ENCODE results near the gene MLLT3.

MLLT3 gene

DNA sequence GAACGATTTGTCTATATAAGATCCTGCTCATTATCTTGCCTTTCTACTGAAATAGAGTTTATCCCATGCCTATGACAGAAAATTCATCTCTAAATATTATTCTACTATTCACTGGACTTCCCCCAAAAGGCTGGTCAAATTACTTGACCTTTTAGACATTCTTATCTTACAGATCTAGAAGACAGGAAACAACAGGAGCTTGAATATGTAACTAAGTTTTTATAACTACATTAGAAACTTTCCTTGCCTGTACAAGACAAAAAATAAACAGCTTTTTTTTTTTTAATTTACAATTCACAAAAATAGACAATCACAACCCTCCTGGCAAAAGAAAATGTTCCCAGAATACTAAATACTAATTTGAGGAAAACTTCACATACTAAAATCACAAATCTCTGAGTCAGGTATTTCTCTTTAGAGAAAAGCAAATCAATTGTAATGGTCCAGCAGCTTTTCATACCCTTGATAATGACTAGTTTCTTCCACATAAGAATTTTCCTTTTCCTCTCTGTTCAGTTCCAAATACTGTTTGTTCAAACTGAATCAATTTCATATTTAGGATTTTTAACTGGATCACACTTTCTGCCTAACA, 68.6 kb downstream of the MLLT3 start:
- no peak for DNase-seq

DNA sequence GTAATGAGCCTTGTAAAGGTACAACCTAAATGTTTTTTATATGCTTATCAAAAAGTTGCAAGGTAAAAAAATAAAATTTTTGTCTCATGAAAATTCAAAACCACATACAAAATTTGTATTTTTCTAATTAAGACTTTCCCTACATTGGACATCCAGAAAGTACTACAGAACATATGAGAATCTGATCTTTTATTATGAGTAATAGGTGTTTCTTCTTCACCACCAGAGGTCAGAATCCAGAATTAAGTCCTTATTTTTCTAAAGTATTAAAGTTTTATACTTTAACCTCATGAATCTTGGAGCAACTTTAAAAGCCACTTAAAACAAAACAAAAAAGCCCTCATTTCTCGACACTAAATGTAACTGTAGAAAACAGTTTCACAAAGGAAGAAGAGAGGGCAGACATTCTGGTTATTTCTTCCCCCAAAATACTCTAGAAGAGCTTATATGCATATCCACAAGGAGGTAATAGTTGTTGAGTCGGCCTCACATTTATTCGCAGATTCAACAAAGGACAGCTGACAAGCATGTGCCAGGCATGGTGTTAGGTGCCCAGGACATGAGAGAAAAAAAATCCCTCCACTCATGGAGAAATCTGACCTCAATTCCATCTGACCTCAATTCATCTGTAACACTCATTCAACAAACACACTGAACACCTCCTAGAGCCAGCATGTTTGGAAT, 69.3 kb downstream of the MLLT3 start:
- no peak for DNase-seq

DNA sequence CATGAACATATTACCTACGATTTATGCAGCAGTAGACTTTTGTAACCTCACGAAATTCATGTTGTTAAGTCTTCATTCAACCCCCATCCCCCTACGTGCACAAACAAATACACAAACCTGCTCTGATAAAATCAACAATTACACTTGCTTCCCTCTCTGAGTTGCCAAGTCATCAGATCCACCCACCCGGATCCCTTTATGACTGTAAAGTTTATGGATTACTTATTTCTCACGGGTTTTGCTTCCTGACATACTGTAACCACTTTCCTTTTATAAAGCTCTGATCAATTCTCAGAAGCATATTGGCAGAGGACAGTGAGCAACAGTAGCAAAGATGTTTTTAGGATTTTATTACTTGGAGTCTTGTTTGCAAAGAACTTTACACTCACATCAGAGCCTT, 70.5 kb downstream of the MLLT3 start:
- no peak for DNase-seq

GRCh38 chr9:20551236-20551635, 71.1 kb downstream of the MLLT3 start:
- no peak for DNase-seq

DNA sequence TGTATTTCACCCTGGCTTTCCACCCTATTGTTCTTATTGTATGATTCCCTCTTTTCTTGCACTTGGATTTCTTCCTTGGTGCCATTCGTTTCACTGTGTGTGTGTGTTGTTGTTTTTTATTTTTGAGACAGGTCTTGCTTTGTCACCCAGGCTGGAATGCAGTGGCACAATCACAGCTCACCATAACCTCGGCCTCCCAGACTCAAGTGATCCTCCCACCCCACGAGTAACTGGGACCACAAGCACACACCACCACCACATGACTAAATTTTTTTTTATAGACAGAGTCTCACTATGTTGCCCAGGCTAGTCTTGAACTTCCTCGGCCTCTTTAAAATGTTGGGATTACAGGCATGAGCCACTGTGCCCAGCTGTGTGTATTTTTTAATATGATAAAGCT, 72.0 kb downstream of the MLLT3 start:
- no peak for DNase-seq

GRCh38 chr9:20549053-20549452, 73.2 kb downstream of the MLLT3 start:
- DNase-seq = no peak

DNA sequence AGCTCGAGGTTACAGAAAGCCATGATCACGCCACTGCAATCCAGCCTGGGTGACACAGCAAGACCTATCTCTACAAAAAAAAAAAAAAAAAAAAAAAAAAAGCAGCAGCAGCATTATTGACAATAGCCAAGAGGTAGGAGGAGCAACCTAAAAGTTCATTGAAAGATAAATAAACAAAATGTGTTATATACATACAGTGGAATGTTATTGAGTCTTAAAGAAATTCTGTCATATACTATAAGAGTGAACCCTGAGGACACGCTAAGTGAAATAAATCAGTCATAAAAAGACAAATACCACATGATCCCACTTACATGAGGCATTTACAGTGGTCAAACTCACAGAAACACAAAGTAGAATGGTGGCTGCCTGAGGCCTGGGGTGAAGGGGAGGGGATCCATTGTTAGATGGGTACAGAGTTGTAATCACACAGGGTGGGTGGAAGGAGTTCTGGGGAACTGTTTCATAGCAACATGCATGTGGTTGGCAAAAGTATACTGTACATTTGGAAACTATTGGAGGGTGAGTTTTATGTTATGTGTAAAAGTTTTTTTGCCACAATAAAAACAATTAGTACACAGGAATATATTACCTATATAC, 77.2 kb downstream of the MLLT3 start:
- no peak for DNase-seq

- DNase-seq = no peak
Measured at GRCh38 chr9:20540169-20540863, 82.0 kb downstream of the MLLT3 start.

GRCh38 chr9:20538956-20539355, 83.3 kb downstream of the MLLT3 start:
- DNase-seq = no peak

DNA sequence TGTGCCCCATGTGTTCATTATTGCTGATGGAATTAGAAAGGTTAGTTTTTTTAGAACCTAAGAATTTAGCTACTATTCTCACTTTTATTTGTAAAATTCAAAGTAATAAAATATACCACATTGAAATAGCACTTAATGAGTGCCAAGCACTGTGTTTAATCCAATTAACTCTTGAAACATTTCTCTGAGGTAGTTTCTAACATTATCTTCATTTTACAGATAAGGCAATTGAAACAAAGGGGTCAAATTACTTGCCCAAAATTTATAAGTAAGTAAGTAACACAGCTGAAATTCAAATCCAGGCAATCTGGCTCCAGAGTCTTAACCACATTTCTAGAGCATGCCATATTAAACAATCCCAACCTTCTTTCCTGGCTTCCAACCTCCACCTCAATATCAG, 84.2 kb downstream of the MLLT3 start:
- DNase-seq = no peak

- DNase-seq = no peak
Measured at GRCh38 chr9:20537294-20537693, 85.0 kb downstream of the MLLT3 start.

- DNase-seq = no peak
Measured at GRCh38 chr9:20532584-20532983, 89.7 kb downstream of the MLLT3 start.

- no peak for DNase-seq
Measured at GRCh38 chr9:20529837-20530236, 92.5 kb downstream of the MLLT3 start.

GRCh38 chr9:20528253-20528652, 94.0 kb downstream of the MLLT3 start:
- DNase-seq = no peak

DNA sequence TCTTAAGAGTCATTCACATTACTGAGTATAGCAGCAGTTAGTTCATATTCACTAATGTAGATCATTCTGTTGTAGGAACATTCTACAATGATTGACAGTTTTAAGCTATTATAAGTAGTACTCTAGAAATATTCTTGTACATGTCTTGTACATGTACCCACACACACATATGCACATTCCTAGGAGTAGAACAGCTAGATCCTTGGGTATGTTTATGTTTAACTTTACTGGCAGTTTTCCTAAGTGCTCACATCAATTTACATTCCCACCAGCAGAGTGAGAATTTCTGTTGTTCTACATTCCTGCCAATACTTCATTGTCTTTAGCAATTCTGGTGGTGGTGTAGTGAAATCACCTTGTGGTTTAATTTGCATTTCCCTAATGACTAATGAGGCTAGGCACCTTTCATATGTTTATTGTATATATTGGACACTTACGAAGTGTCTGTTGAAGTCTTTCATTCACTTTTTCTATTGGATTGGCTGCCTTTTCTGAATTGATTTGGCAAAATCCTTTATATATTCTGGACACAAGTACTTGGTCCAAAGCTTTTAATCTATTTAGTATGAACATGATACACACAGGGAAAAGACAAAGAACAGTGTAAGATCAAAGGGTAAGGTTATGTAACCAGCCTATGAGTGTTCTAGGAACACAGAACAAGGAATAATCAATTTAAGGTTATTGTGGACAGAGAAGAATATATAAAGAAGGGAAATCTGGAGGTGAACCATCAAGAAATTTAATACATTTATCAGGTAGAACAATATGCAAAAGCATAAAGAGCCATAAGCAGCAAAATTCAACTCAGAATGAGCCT, 95.6 kb downstream of the MLLT3 start:
- DNase-seq = no peak

DNA sequence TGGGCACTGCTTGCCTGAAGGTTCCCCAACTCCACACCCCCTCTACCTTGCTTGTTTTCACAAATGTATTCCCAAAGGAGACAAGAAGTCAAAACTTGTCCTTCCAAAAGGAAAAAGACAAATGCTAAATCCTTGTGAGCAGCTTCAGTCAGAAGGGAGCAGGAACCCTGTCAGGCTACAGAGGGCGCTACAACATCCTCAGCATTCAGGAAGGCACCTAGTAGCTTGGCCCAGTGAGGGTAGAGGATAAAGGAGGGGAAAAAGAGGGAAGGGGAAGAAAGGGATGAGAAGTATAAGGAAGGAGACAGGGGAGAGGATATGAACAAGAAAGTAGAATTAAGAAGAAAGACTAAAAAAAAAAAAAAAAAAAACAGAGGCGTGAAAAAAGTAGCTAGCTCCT, 97.5 kb downstream of the MLLT3 start:
- no peak for DNase-seq

DNA sequence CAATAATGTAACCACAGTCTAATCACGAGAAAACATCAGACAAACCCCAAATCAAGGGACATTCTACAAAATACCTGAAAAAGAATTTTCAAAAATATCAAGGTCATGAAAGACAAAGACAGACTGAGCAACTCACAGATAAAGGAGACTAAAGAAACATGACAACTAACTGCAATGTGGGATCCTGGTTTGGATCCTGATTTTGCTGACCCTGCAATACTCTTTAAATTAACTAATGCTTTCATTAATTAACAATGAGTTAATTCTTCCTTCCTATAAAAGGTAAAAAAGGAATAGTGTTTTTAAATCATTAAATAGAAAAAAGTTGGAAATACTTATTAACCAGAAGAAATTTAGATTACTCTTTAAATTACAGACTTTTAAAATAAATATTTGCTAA, 103.6 kb downstream of the MLLT3 start:
- DNase-seq = no peak

DNA sequence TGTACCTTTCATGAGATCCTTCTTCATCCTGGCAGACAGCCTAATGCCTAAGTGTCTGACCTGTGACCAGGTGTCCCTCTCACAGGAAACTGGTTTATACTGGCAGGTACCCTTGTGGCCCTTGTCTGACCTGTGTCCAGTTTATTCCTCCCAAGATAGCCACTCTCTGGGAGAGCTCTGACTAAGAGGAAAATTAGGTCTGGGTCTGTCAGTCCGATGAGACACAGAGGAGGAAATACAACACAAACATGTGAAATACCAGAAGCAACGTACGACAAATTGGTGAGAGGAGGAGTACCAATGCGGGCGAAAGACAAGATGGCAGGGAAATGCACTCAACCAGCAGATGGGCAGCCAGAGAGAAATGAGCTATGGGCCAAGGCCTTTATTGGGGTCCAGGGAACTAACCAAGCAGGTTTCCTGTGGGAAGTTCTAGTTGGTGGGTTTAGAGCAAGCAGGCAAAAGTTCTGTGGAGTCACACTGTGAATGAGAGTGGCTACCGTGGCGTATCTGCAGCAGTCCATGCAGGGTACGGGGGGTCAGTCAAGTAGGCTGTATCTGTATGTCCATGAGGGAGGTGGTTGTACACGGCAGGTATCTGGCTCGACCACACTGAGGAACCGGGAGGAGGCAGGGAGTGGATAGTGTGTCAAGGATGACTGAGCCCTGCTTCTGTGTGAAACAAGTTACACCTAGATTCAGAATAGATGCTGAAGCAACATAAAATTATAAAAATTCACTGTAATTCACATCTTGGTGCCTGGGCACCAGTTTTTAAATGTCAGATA, 109.0 kb downstream of the MLLT3 start:
- DNase-seq = no peak

DNA sequence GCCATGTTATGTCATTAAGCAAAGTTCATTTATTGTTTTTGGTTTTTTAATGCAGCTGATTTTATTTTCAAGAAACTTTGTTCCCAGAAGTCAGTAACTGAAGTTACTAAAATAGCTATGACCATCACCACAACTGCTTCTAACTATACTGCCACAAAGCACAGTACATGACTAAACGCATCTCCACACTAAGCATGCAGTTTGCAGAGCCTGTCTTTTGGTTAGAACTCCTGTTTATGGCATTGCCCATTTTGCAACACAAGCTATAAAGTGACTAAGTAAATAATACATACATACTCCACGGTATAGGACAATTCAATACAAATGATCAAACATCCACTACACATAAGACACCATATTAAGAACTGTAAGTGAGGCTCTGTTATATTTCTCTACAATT, 109.7 kb downstream of the MLLT3 start:
- DNase-seq = no peak

- no peak for DNase-seq
Measured at GRCh38 chr9:20512106-20512505, 110.2 kb downstream of the MLLT3 start.

DNA sequence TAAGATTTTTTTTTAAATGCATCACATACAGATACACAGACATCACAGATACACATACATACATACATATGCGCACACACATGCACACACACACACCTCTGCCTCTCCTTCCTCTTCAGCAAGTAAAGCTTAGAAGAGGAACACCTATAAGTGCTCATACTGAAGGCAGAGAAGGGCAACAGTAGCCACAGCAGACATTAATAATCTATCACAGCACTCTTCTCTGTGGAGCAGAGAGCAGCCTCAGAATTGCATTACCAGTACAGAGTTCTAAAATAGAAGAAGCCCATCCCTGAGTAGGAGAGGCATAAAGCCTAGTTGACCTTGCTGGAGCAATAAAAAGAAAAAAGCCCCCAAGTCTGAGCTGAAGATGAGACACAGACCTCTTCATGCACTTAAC, 110.6 kb downstream of the MLLT3 start:
- no peak for DNase-seq

- no peak for DNase-seq
Measured at GRCh38 chr9:20509466-20509865, 112.8 kb downstream of the MLLT3 start.

Measured in CD4-positive, alpha-beta T cell treated with Interleukin-17A for 1 hour (primary cell).